G401 (cell line): ENCODE data around the gene CCDC88C. TPM values are rescaled to one million over a fixed set of nuclear protein-coding genes. Genes with fewer than 3 reads are reported as not detected.
"Not testable (repeated sequence)": the region's sequence is repeated elsewhere in the genome, so short reads cannot be mapped to it uniquely, and the experiment has no call there.

Source experiments
- DNase-seq: peaks from one replicate; pipeline ENCODE4 v3.0.0-alpha.2; 2015; ENCODE audit warnings: low spot score
- in situ Hi-C: cut with HindIII; loops from 2 replicates; pipeline ENCODE4 v1.10.0; 2016; ENCODE audit warnings: low sequenced_read_pairs, mixed read lengths
- total RNA-seq: library from RNA; depleted of rRNA; stranded (reverse); fragments of >200 nt; shearing (Covaris generic); gene quantifications from 2 replicates; pipeline ENCODE4 v1.2.3, GENCODE V29; 2014; rRNA removed

The CCDC88C gene, protein sequence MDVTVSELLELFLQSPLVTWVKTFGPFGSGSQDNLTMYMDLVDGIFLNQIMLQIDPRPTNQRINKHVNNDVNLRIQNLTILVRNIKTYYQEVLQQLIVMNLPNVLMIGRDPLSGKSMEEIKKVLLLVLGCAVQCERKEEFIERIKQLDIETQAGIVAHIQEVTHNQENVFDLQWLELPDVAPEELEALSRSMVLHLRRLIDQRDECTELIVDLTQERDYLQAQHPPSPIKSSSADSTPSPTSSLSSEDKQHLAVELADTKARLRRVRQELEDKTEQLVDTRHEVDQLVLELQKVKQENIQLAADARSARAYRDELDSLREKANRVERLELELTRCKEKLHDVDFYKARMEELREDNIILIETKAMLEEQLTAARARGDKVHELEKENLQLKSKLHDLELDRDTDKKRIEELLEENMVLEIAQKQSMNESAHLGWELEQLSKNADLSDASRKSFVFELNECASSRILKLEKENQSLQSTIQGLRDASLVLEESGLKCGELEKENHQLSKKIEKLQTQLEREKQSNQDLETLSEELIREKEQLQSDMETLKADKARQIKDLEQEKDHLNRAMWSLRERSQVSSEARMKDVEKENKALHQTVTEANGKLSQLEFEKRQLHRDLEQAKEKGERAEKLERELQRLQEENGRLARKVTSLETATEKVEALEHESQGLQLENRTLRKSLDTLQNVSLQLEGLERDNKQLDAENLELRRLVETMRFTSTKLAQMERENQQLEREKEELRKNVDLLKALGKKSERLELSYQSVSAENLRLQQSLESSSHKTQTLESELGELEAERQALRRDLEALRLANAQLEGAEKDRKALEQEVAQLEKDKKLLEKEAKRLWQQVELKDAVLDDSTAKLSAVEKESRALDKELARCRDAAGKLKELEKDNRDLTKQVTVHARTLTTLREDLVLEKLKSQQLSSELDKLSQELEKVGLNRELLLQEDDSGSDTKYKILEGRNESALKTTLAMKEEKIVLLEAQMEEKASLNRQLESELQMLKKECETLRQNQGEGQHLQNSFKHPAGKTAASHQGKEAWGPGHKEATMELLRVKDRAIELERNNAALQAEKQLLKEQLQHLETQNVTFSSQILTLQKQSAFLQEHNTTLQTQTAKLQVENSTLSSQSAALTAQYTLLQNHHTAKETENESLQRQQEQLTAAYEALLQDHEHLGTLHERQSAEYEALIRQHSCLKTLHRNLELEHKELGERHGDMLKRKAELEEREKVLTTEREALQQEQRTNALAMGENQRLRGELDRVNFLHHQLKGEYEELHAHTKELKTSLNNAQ (N-terminal part only)
- 14.0 and 16.9 TPM in 2 replicates for total RNA-seq

DNA sequence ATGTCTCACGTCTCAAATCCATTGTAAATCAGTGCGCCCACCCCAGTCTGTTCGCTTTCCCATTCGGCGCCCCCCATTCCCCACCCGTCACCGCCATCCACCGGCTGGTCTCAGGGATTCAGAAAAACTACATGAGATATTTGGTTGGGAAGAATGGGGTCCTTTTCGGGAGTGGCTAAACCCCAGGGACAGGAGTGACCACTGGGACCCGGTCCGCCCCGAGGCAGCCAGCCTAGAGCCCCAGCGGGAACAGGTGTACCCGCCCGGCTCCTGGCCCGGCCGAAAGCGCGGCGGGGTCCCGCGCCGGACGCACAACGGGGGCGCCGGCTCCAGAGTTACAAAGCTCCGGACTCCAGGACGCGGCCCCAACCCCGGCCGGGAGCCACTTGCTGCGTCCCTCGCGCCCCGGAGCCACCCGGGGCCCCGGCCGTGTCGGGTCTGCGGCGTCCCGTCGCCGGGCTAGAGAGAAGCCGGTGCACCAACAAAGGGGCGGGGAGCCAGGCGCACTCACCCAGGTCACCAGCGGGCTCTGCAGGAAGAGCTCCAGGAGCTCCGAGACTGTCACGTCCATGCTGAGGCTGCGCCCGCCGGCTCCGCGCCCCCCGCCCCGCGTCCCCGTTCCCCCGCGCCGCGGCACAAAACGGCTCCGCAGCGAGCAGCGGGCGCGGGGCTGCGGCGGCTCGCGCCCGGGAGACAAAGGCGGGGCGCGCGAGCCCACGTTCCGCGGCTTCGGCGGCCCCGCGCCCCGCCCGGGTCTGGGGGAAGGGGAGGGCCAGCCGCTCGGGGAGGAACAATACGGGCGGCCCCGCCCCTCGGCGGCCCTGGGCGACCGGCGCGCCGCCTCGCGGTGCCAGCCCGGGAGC is at the start of gene CCDC88C:
Gene CCDC88C, minus strand, starts transcription at position 701 of the 863 bp plus-strand sequence. Its CDS starts 130 bp downstream, at position 571.
- no peak for DNase-seq
- in situ Hi-C loops = no loop called here

DNA sequence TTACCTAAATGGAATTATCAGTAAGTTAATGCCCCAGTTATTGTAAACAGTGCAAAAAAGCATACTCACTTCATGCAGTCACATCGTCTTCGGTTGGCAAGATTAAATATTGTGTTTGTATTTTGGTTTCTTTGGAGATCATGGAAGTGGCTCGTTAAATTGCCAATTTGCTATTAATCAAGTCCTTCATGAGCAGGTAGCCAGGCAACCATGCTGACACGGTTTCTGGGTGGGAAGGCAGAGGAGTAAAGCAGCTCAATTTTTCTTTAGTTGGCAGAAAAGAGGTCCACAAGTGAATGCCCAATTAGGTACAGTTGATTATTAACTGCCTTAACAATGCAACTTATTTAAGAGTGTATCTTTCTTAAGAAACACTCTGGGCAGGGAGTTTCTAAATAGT is 48.6 kb upstream of the CCDC88C start:
- no peak for DNase-seq

DNA sequence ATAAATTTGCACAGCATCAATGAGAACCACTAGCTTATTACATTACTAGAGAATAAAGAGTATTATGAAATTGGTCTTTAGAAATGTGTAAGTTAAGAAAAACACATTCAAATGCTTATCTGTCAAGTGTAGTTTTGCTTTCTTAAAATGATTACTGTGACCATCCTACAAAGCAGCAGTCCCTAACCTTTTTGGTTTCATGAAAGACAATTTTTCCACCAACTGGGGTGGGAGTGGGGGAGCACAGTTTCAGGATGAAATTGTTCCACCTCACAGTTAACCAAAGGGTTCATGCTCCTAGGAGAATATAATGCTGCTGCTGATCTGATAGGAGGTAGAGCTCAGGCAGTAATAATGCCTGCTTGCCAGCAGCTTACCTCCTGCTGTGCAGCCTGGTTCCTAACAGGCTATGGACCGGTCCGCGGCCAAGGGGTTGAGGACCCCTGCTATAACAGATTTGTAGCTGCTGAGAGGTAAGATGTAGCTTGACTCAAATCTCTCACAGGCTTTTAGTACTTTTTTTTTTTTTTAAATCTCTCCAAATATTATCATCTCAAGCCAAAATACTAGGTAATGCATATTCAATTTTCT is 47.1 kb upstream of the CCDC88C start:
- peak; percentile 41 for DNase-seq
- in situ Hi-C loops = no loop called here

More for the DNA sequence above, 48.6 kb upstream of the CCDC88C start:
- in situ Hi-C loops = no loop called here

DNA sequence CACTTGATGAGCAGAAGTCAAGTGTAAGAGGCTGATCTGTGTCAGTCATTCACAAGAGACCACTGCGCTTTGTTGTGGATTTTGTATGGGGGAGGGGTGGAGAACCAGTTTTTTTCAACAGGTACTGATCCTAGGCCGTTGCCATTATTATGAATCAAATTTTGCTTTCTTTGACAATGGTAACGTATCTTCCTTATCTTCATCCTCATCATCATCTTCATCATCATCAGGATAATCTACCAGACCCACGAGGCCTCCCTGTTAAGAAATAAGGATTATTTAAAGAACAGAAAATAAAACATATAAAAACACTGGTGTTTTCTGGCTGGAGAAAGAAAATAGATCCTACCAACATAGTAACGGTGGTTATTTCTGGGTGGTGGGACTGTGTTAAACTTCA is 41.0 kb upstream of the CCDC88C start:
- in situ Hi-C loops = no loop called here
- DNase-seq = no peak

DNA sequence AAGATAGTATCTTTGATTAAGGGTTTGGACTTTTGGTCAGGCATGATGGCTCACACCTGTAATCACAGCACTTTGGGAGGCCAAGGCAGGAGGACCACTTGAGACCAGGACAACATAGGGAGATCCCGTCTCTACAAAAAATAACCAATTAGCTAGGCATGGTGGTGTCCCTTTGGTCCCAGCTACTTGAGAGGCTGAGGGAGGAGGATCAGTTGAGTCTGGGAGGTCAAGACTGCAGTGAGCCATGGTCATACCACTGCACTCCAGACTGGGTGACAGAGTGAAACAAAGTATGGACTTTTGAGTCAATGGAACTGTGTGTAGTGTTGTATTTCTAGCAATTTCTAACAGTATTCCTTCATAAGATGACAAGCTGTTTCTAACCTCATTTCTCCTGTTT is 38.7 kb upstream of the CCDC88C start:
- DNase-seq = no peak
- in situ Hi-C loops = no loop called here

DNA sequence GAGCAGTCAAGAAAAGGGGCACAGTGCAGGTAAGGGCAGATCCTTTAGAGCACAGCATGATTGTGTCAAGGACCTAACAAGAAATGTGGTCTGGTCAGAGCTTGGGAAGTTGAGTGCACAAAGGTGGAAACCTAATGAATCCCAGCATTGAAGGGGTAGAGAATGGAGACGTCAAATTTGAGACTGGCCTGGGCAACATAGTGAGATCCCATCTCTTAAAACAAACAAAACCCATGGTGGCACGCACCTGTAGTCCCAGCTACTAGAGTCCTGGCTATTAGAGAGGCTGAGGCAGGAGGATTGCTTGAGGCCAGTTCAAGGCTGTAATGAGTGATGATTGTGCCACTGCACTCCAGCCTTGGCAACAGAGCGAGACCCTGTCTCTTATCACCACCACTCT is 37.0 kb upstream of the CCDC88C start:
- in situ Hi-C loops = no loop called here
- DNase-seq = no peak

DNA sequence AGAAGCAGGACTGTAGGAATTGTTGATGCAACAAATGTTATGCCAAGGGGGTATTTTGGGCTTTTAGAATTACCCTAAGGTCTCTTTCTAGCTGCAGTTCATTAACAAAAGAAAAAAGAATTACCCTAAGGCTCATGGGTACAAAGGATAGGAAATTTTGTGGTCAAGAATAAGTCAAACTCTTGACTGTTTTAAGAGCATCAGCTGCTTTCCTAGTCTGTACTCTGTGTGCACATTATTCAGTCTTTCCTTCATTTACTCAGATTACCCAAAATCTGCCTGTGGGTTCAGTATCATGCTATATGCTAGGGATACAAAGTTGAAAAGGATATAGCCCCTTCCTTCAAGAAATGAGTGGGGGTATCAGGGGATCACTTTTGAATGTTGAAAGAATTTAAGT is 36.5 kb upstream of the CCDC88C start:
- DNase-seq = no peak
- in situ Hi-C loops = no loop called here

DNA sequence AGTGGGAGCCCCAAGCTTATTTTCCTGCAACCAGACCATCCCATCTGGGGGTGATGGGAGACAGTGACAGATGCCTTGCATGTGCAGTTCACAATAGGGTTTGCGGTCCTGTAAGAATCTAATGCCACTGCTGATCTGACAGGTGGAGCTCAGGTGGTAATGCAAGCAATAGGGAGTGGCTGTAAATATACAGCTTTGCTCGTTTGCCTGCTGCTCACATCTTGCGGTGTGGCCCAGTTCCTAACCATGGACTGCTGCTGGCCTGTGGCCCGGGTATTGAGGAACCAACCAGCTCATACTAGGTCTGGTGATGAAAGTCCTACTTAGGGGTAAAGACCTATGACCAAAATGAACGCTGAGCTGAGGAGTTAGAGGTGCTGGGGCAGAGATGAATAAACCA is 36.1 kb upstream of the CCDC88C start:
- DNase-seq = no peak
- in situ Hi-C loops = no loop called here

DNA sequence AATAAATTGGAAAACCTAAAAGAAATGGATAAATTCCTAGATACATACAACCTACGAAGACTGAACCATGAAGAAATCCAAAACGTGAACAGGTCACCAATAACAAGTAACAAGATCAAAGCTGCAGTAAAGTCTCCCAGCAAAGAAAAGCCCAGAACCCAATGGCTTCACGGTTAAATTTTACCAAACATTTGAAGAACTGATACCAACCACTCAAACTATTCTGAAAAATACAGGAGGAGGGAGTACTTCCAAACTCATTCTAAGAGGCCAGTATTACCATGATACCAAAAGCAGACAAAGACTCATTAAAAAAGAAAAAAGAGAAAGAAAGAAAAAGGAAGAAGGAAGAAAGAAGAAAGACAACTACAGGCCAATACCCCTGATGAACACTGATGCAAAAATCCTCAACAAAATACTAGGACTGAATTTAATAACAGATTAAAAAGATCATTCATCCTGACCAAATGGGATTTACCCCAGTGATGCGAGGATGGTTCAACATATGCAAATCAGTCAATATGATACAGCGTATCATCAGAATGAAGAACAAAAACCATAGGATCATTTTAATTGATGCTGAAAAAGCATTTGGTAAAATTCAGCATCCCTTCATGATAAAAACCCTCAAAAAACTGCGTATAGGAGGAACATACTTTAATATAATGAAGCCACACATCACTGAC is 26.9 kb upstream of the CCDC88C start:
- in situ Hi-C loops = no loop called here
- DNase-seq = no peak

DNA sequence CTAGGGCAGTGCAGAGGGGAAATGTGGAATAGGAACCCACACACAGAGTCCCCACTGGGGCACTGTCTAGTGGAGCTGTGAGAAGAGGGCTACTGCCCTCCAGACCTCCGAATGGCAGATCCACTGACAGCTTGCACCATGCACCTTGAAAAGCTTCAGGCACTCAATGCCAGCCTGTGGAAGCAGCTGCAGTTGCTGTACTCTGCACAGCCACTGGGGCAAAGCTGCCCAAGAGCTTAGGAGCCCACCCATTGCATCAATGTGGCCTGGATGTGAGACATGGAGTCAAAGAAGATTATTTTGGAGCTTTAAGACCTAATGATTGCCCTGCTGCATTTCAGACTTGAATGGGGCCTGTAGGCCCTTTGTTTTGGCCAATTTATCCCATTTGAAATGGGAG is 21.7 kb upstream of the CCDC88C start:
- DNase-seq = no peak
- in situ Hi-C loops = no loop called here

DNA sequence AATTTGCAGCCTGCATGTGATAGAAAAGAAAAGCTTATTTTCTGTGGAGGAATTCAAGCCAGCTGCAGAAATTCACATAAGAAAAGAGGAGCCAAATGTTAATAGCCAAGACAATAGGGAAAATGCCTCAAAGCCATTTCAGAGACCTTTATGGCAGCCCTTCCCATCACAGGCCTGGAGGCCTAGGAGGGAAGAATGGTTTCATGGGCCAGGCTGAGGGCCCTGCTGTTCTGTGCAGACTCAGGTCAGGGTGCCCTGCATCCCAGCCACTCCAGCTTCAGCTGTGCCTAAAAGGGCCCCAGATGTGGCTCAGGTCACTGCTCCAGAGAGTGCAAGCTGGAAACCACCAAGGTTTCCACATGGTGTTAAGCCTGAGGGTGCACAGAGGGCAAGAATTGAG is 21.2 kb upstream of the CCDC88C start:
- DNase-seq = no peak
- in situ Hi-C loops = no loop called here

DNA sequence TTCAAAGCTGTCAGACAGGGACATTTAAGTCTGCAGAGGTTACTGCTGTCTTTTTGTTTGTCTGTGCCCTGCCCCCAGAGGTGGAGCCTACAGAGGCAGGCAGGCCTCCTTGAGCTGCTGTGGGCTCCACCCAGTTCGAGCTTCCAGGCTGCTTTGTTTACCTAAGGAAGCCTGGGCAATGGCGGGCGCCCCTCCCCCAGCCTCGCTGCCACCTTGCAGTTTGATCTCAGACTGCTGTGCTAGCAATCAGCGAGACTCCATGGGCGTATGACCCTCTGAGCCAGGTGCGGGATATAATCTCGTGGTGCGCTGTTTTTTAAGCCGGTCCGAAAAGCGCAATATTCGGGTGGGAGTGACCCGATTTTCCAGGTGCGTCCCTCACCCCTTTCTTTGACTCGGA is 18.6 kb upstream of the CCDC88C start:
- in situ Hi-C loops, DNase-seq: not testable (repeated sequence)

DNA sequence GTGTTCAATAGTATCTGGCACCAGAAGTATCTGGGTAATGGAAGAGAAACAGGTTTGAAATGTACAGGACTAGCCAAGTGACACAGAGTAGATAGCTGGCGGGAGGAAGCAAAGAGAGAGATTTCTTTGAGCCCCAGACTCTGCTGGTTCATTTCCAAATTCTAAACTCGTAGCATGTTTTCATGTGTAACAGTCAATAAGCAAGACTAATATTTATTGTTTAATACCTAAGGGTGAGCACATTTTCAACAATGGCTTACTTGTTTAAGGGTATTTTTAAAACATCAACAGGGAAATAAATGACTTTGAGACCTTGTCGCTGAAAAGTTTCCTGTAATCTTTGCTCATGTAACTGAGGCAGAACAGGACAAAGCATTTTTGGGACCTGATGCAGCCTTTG is 11.8 kb upstream of the CCDC88C start:
- DNase-seq = no peak
- in situ Hi-C loops = no loop called here

DNA sequence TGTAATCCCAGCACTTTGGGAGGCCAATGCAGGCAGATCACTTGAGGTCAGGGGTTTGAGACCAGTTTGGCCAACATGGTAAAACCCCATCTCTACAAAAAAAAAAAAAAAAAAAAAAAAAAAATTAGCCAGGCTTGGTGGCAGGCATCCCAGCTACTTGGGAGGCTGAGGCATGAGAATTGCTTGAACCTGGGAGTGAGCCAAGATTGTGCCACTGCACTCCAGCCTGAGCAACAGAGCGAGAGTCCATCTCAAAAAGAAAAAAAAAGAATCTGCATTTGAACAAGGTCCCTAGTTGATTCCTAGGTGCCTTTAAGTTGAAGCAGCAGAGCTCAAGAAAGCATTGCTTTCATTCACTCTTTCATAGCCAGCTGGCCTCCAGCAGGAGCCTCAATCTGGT is 11.3 kb upstream of the CCDC88C start:
- DNase-seq, in situ Hi-C loops: not testable (repeated sequence)

DNA sequence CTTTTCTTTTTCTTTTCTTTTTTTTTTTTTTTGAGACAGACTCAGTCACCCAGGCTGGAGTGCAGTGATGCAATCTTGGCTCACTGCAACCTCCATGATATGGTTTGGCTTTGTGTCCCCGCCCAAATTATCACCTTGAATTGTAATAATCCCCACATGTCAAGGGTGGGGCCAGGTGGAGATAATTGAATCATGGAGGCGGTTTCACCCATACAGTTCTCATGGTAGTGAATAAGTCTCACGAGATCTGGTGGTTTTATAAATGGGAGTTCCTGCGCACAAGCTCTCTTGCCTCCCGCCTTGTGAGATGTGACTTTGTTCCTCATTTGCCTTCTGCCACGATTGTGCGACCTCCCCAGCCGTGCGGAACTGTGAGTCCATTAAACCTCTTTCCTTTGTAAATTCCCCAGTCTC is 7.9 kb upstream of the CCDC88C start:
- DNase-seq, in situ Hi-C loops: not testable (repeated sequence)

DNA sequence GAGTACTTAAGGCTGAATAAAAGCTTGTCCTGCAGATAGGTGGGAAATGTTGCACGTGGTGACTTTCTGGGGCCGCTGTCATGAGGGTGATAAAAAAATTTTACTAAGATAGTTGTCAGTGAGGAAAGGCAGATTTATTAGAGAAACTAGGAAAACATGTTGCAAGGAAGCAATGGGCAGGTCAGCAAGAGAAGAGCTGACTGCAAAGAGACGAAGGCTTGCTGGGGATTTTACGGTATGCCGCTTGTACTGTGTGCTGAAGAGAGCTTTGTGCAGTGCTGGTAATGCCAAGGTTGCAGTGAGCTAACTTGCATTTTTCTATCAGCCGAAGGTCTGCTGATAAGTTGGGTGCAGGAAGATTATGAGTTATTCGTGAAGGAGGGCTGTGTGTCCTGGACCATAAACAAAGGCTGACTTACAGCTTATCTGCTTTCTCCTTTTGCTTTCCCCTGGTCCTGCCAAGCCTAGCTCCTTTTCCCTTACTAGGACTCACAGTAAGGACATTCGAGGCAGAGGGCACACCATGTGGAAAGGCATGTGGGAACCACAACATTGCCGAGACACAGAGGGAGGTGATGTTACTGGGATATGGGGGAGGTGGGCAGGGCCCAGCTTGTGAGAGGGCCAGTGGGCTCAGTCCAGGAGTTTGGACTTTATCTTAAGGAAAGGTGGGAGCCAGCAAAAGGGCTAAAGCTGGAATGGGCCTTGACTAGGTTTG is 7.4 kb upstream of the CCDC88C start:
- no peak for DNase-seq
- in situ Hi-C loops = loop anchor here (5.0 kb wide), 1 partner anchor 118 kb away; no protein-coding TSS in a partner anchor

DNA sequence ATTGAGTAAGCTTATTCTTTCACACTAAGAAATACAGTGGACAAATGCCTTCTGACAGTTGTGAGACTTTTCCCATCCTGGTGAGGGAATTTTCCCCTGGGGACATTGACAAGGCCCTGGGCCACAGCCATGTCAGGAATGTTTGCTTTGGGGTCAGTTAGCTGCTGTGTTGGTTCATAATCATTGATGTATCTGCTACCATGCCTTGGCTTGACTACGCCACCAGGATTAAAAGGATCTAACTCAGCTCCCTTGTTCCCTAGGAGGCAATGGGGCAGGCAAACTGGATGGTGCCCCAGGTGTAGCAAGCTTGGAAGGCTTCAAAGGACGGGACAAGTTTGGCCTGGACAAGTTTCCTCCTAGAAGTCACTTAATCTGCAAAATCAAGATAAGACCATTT is 3.1 kb upstream of the CCDC88C start:
- DNase-seq = no peak

More for the DNA sequence above, 3.1 kb upstream of the CCDC88C start:
- in situ Hi-C loops = loop anchor here (5.0 kb wide), 1 partner anchor 113 kb away; no protein-coding TSS in a partner anchor
